BLaER1 treated with 17β-estradiol and CSF1 and Interleukin-3, amounts not matched to agents 10 nM and 100 nM (cell line): ENCODE results near the gene UNKL.

Experiments used
- H3K27ac ChIP-seq, 11 experiments: shearing (Covaris generic); formaldehyde crosslinking; 2 replicates each; pipeline ENCODE4 v1.8.1; 2022
- H3K27me3 ChIP-seq, 11 experiments: shearing (Covaris generic); formaldehyde crosslinking; 2 replicates each; pipeline ENCODE4 v1.8.1; 2022
- H3K36me3 ChIP-seq, 11 experiments: shearing (Covaris generic); formaldehyde crosslinking; 2 replicates each; pipeline ENCODE4 v1.8.1; 2022
- H3K4me1 ChIP-seq, 10 experiments: shearing (Covaris generic); formaldehyde crosslinking; 2 replicates each; pipeline ENCODE4 v1.8.1; 2022
- H3K4me2 ChIP-seq, 11 experiments: shearing (Covaris generic); formaldehyde crosslinking; 2 replicates each; pipeline ENCODE4 v1.8.1; 2022
- H3K4me3 ChIP-seq, 10 experiments: shearing (Covaris generic); formaldehyde crosslinking; 2 replicates each; pipeline ENCODE4 v1.8.1; 2022
- H3K9ac ChIP-seq, 11 experiments: shearing (Covaris generic); formaldehyde crosslinking; 2 replicates each; pipeline ENCODE4 v1.8.1; 2022
- H3K9me3 ChIP-seq, 11 experiments: shearing (Covaris generic); formaldehyde crosslinking; replicated peaks in 1 of 11; 2 replicates each; pipeline ENCODE4 v1.8.1; 2022
- H4K20me1 ChIP-seq, 11 experiments: shearing (Covaris generic); formaldehyde crosslinking; 2 replicates each; pipeline ENCODE4 v1.8.1; 2022
- Cebpa-rat ChIP-seq, 11 experiments: shearing (Covaris generic); IDR thresholded peaks; 2 replicates each; pipeline ENCODE4 v1.8.1; 2022

UNKL gene

GRCh38 chr16:1337486-1337885 is 77.0 kb downstream of the UNKL start:
- H3K9me3 ChIP-seq: peaks cover 0 to 6% (median 0%) of the 10 kb centered on the region in 11 experiments; a peak in 1 of 22 replicates
- TF ChIP-seq Cebpa-rat (IDR thresholded peaks at IDR 0.05): no peak
- H3K27ac ChIP-seq: no peak overlapping the region
- H3K36me3 ChIP-seq: no peaks in the 10 kb centered on the region
- H3K9ac ChIP-seq: no peak overlapping the region
- no peak overlapping the region for H3K4me3 ChIP-seq
- peaks cover 0 to 93% (median 53%) of the 10 kb centered on the region in 11 experiments; a peak in 19 of 22 replicates for H4K20me1 ChIP-seq
- H3K27me3 ChIP-seq: peaks cover 46 to 60% (median 56%) of the 10 kb centered on the region in 11 experiments
- peak overlapping the region in 5 of 11 experiments; percentile 4 to 44 (median 24); a peak in 5 of 22 replicates for H3K4me2 ChIP-seq
- peaks cover 10 to 83% (median 72%) of the 10 kb centered on the region in 10 experiments for H3K4me1 ChIP-seq

GRCh38 chr16:1336619-1337018 is 77.9 kb downstream of the UNKL start:
- Histone ChIP-seq H3K27me3 (peaks cover 55 to 68% (median 65%) of the 10 kb centered on the region in 11 experiments), H3K4me2 (peak overlapping the region in 7 of 11 experiments; percentile 31 to 65 (median 51); a peak in 9 of 22 replicates), H3K9me3 (peaks cover 0 to 6% (median 0%) of the 10 kb centered on the region in 11 experiments; a peak in 1 of 22 replicates), H3K4me1 (peaks cover 11 to 83% (median 72%) of the 10 kb centered on the region in 10 experiments), H3K36me3 (no peaks in the 10 kb centered on the region), H4K20me1 (peaks cover 0 to 91% (median 48%) of the 10 kb centered on the region in 11 experiments; a peak in 18 of 22 replicates), H3K9ac (no peak overlapping the region), H3K4me3 (no peak overlapping the region), H3K27ac (no peak overlapping the region)
- no peak for TF ChIP-seq Cebpa-rat (IDR thresholded peaks at IDR 0.05)

GRCh38 chr16:1335996-1336395 is 78.5 kb downstream of the UNKL start:
- TF ChIP-seq Cebpa-rat (IDR thresholded peaks at IDR 0.05): no peak
- Histone ChIP-seq H3K4me2 (peak overlapping the region in 8 of 11 experiments; percentile 24 to 65 (median 50); a peak in 12 of 22 replicates), H3K27ac (no peak overlapping the region), H3K9me3 (peaks cover 0 to 6% (median 0%) of the 10 kb centered on the region in 11 experiments; a peak in 1 of 22 replicates), H3K36me3 (no peaks in the 10 kb centered on the region), H3K4me1 (peaks cover 16 to 82% (median 71%) of the 10 kb centered on the region in 10 experiments), H3K9ac (no peak overlapping the region), H3K4me3 (no peak overlapping the region), H3K27me3 (peaks cover 61 to 75% (median 71%) of the 10 kb centered on the region in 11 experiments), H4K20me1 (peaks cover 0 to 85% (median 52%) of the 10 kb centered on the region in 11 experiments; a peak in 18 of 22 replicates)

DNA sequence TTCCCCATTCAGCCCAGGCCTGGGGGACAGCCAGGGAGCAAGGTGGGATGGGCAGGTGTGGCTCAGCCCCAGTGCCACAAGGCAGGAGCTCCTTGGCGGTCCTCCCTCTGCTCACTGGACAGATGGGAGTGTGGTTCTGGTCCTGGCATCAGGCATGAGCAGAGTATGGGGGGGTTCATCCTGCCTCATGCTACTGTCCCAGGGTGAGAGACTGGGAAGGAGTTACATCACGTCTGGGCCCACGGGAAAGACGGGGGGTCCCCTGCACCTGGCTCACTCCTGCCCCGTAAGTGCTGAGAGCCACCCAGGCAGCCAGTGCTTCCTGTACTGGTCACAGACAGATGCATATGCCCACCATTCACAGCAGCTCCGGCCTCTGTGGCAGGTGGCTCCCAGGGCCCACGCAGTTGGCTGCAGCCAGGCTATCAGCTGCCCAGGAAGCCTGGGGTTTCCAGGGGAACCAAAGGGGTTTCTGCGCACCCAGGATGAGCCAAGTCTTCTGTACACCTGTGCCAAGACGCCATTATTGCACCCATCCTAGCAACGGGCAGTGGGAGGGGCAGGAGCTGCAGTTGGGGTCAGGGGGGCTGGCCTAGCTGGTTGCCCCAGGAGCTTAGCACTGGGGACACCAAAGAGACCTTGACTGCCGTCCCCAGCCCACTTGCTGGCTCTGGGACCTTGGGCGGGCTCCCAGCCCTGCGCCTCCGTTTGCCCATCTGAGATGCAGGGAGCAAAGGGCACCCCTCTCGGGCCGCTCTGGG is 79.1 kb downstream of the UNKL start:
- H3K4me1 ChIP-seq: peaks cover 16 to 76% (median 68%) of the 10 kb centered on the region in 10 experiments
- H3K27me3 ChIP-seq: peaks cover 63 to 81% (median 76%) of the 10 kb centered on the region in 11 experiments
- no peak for TF ChIP-seq Cebpa-rat (IDR thresholded peaks at IDR 0.05)
- H4K20me1 ChIP-seq: peaks cover 0 to 79% (median 52%) of the 10 kb centered on the region in 11 experiments; a peak in 18 of 22 replicates
- H3K9me3 ChIP-seq: peaks cover 0 to 8% (median 2%) of the 10 kb centered on the region in 11 experiments; a peak in 17 of 22 replicates
- no peak overlapping the region for H3K9ac ChIP-seq
- H3K4me2 ChIP-seq: peak overlapping the region in 8 of 11 experiments; percentile 24 to 65 (median 50); a peak in 14 of 22 replicates
- no peak overlapping the region for H3K27ac ChIP-seq
- H3K4me3 ChIP-seq: no peak overlapping the region
- no peaks in the 10 kb centered on the region for H3K36me3 ChIP-seq

- no peaks in the 10 kb centered on the region for H3K36me3 ChIP-seq
- TF ChIP-seq Cebpa-rat (IDR thresholded peaks at IDR 0.05): no peak
- peaks cover 0 to 14% (median 8%) of the 10 kb centered on the region in 11 experiments; a peak in 17 of 22 replicates for H3K9me3 ChIP-seq
- no peak overlapping the region for H3K9ac ChIP-seq
- H3K27ac ChIP-seq: no peak overlapping the region
- H3K27me3 ChIP-seq: peaks cover 63 to 87% (median 82%) of the 10 kb centered on the region in 11 experiments
- peak overlapping the region in 8 of 11 experiments; percentile 24 to 65 (median 50); a peak in 13 of 22 replicates for H3K4me2 ChIP-seq
- peaks cover 16 to 76% (median 68%) of the 10 kb centered on the region in 10 experiments for H3K4me1 ChIP-seq
- no peak overlapping the region for H3K4me3 ChIP-seq
- peaks cover 0 to 76% (median 52%) of the 10 kb centered on the region in 11 experiments; a peak in 18 of 22 replicates for H4K20me1 ChIP-seq
Measured at GRCh38 chr16:1334739-1335138, 79.8 kb downstream of the UNKL start.

GRCh38 chr16:1333854-1334700 is 80.4 kb downstream of the UNKL start:
- TF ChIP-seq Cebpa-rat (IDR thresholded peaks at IDR 0.05): no peak
- no peak overlapping the region for H3K27ac ChIP-seq
- H4K20me1 ChIP-seq: peaks cover 0 to 73% (median 52%) of the 10 kb centered on the region in 11 experiments; a peak in 18 of 22 replicates
- H3K4me3 ChIP-seq: peak overlapping the region in 6 of 10 experiments; percentile 20 to 46 (median 33); a peak in 8 of 20 replicates
- peak overlapping the region; percentile 35 to 92 (median 54); a peak in 21 of 22 replicates for H3K4me2 ChIP-seq
- peaks cover 16 to 73% (median 66%) of the 10 kb centered on the region in 10 experiments for H3K4me1 ChIP-seq
- H3K36me3 ChIP-seq: no peaks in the 10 kb centered on the region
- no peak overlapping the region for H3K9ac ChIP-seq
- peaks cover 0 to 14% (median 8%) of the 10 kb centered on the region in 11 experiments; a peak in 17 of 22 replicates for H3K9me3 ChIP-seq
- H3K27me3 ChIP-seq: peaks cover 63 to 88% (median 82%) of the 10 kb centered on the region in 11 experiments

DNA sequence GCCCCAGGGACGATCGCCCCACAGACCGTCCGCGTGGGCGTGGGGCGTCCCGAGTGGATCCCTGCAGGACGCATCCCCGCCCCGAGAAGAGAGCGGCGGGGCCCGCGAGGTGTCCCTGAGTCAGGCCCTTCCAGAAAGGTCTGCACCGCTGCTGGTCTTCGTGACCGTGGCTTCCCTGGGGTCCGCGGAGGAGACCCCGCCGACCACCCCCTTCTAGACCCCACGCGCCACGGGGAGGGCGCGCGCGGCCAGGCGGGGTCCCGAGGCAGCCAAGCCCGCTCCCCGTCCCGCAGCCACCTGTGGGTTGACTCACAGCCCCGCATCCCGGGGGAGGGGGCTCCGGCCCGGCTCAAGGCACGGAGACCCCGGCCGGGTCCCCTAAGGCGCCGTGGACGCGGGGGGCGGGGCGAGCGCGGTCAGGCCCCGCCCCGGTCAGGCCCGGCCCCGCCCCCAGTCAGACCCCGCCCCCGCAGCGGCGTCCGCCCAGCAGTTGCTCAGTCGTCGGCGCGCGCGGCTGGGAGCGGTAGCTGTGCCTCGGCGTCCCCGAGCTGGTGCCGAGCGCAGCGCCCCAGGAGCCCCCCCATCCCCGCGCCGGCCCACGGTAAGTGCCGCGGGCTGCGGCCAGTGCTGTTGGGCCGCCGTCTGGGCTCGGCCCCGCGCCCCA is 81.2 kb downstream of the UNKL start, which contains the start of gene BAIAP3:
TSS of gene BAIAP3 (plus strand) at position 497 of the 664 bp plus-strand sequence. CDS start 4,905 bp downstream, outside the sequence.
- Histone ChIP-seq H3K4me1 (peaks cover 16 to 66% (median 59%) of the 10 kb centered on the region in 10 experiments), H3K36me3 (no peaks in the 10 kb centered on the region), H3K27ac (peak within 1 kb of the TSS in 1 of 11 experiments; percentile 79; a peak in 1 of 22 replicates), H3K9ac (peak within 1 kb of the TSS in 1 of 11 experiments; percentile 66; a peak in 1 of 22 replicates), H3K9me3 (peaks cover 0 to 14% (median 8%) of the 10 kb centered on the region in 11 experiments; a peak in 17 of 22 replicates), H3K4me3 (peak within 1 kb of the TSS in 6 of 10 experiments; percentile 20 to 46 (median 33); a peak in 8 of 20 replicates), H3K27me3 (peaks cover 63 to 84% (median 82%) of the 10 kb centered on the region in 11 experiments), H3K4me2 (peak within 1 kb of the TSS; percentile 78 to 94 (median 85)), H4K20me1 (peaks cover 0 to 67% (median 52%) of the 10 kb centered on the region in 11 experiments; a peak in 18 of 22 replicates)
- no peak for TF ChIP-seq Cebpa-rat (IDR thresholded peaks at IDR 0.05)
